ENCODE data around the gene SUSD1. TPM values are rescaled to one million over a fixed set of nuclear protein-coding genes. Genes with fewer than 3 reads are reported as not detected.

The SUSD1 gene
- total RNA-seq, 1 experiment from 2014 or later: 7.4 TPM

- Histone ChIP-seq H2AFZ (ENCODE audit: low read length) (no peak overlapping the region), H3K4me3 (ENCODE audit: low read length) (no peak overlapping the region), H3K9me2 (replicated peaks; ENCODE audit: low read length) (no peaks in the 10 kb centered on the region), H3K27me3 (ENCODE audit: low read length) (no peaks in the 10 kb centered on the region), H3K79me2 (ENCODE audit: low read length) (no peaks in the 10 kb centered on the region), H3K9ac (ENCODE audit: low read length) (no peak overlapping the region), H4K20me1 (ENCODE audit: low read length) (no peaks in the 10 kb centered on the region), H3K4me1 (ENCODE audit: insufficient read depth, low read length) (peaks cover 46% of the 10 kb centered on the region), H3K36me3 (ENCODE audit: low read depth, low read length) (peaks cover 10% of the 10 kb centered on the region; the same call in 1 of the 2 replicates), H3K27ac (ENCODE audit: low read length) (no peak overlapping the region), H3F3A (ENCODE audit: low read length, unreplicated experiment) (peaks cover 6% of the 10 kb centered on the region), H3K4me2 (ENCODE audit: low read length) (no peak overlapping the region), H3K9me3 (ENCODE audit: low read length) (peaks cover 7% of the 10 kb centered on the region; the same call in 1 of the 2 replicates)
- DNase-seq (no peak), ATAC-seq (no peak)
- BruUV-seq (replicated peaks): no TSS peak
- ChIA-PET CTCF (no interaction called here), POLR2A (ENCODE audit: unreplicated experiment) (no interaction called here)
- TF ChIP-seq EZH2phosphoT487 (IDR thresholded peaks at IDR 0.05; ENCODE audit: borderline replicate concordance, low read length): no peak
- TF ChIP-seq CTCF (conservative IDR thresholded peaks at IDR 0.05; ENCODE audit: low read depth, low read length): no peak
- no peak for TF ChIP-seq EZH2 (IDR thresholded peaks at IDR 0.05; ENCODE audit: low read length, unreplicated experiment)
- intact Hi-C loops (cut with micrococcal nuclease): no loop called here
These were observed 130.2 kb downstream of the SUSD1 start for GRCh38 chr9:112044881-112045280.

- intact Hi-C loops (cut with micrococcal nuclease): no loop called here
- H3K4me1 ChIP-seq (ENCODE audit: insufficient read depth, low read length): peaks cover 46% of the 10 kb centered on the region
- no peaks in the 10 kb centered on the region for H3K9me2 ChIP-seq (replicated peaks; ENCODE audit: low read length)
- H3F3A ChIP-seq (ENCODE audit: low read length, unreplicated experiment): peaks cover 6% of the 10 kb centered on the region
- no TSS peak for BruUV-seq (replicated peaks)
- H3K36me3 ChIP-seq (ENCODE audit: low read depth, low read length): peaks cover 10% of the 10 kb centered on the region; the same call in 1 of the 2 replicates
- no peaks in the 10 kb centered on the region for H3K79me2 ChIP-seq (ENCODE audit: low read length)
- H3K9ac ChIP-seq (ENCODE audit: low read length): no peak overlapping the region
- H3K27me3 ChIP-seq (ENCODE audit: low read length): no peaks in the 10 kb centered on the region
- H3K4me3 ChIP-seq (ENCODE audit: low read length): no peak overlapping the region
- H3K27ac ChIP-seq (ENCODE audit: low read length): no peak overlapping the region
- peaks cover 7% of the 10 kb centered on the region; the same call in 1 of the 2 replicates for H3K9me3 ChIP-seq (ENCODE audit: low read length)
- no peak for TF ChIP-seq CTCF (conservative IDR thresholded peaks at IDR 0.05; ENCODE audit: low read depth, low read length)
- no peak for TF ChIP-seq EZH2phosphoT487 (IDR thresholded peaks at IDR 0.05; ENCODE audit: borderline replicate concordance, low read length)
- no peak for TF ChIP-seq EZH2 (IDR thresholded peaks at IDR 0.05; ENCODE audit: low read length, unreplicated experiment)
- H3K4me2 ChIP-seq (ENCODE audit: low read length): no peak overlapping the region
- no peak overlapping the region for H2AFZ ChIP-seq (ENCODE audit: low read length)
- CTCF ChIA-PET: no interaction called here
- DNase-seq: no peak
- ATAC-seq: no peak
- POLR2A ChIA-PET (ENCODE audit: unreplicated experiment): no interaction called here
- no peaks in the 10 kb centered on the region for H4K20me1 ChIP-seq (ENCODE audit: low read length)
These were observed 130.9 kb downstream of the SUSD1 start for GRCh38 chr9:112044186-112044585.

GRCh38 chr9:112043423-112043822, 131.7 kb downstream of the SUSD1 start:
- H3K79me2 ChIP-seq (ENCODE audit: low read length): no peaks in the 10 kb centered on the region
- no peak overlapping the region for H2AFZ ChIP-seq (ENCODE audit: low read length)
- H3K9ac ChIP-seq (ENCODE audit: low read length): no peak overlapping the region
- ChIA-PET CTCF (no interaction called here), POLR2A (ENCODE audit: unreplicated experiment) (no interaction called here)
- no peaks in the 10 kb centered on the region for H3K27me3 ChIP-seq (ENCODE audit: low read length)
- no peak overlapping the region for H3K4me3 ChIP-seq (ENCODE audit: low read length)
- H3F3A ChIP-seq (ENCODE audit: low read length, unreplicated experiment): peaks cover 6% of the 10 kb centered on the region
- ATAC-seq (no peak), DNase-seq (no peak)
- no peak overlapping the region for H3K4me2 ChIP-seq (ENCODE audit: low read length)
- peak overlapping the region; percentile 86 for H3K27ac ChIP-seq (ENCODE audit: low read length)
- no TSS peak for BruUV-seq (replicated peaks)
- TF ChIP-seq EZH2 (IDR thresholded peaks at IDR 0.05; ENCODE audit: low read length, unreplicated experiment) (no peak), CTCF (conservative IDR thresholded peaks at IDR 0.05; ENCODE audit: low read depth, low read length) (no peak), EZH2phosphoT487 (IDR thresholded peaks at IDR 0.05; ENCODE audit: borderline replicate concordance, low read length) (no peak)
- H3K36me3 ChIP-seq (ENCODE audit: low read depth, low read length): peaks cover 10% of the 10 kb centered on the region; the same call in 1 of the 2 replicates
- no peaks in the 10 kb centered on the region for H3K9me2 ChIP-seq (replicated peaks; ENCODE audit: low read length)
- H3K4me1 ChIP-seq (ENCODE audit: insufficient read depth, low read length): peaks cover 46% of the 10 kb centered on the region
- H3K9me3 ChIP-seq (ENCODE audit: low read length): peaks cover 7% of the 10 kb centered on the region; the same call in 1 of the 2 replicates
- no peaks in the 10 kb centered on the region for H4K20me1 ChIP-seq (ENCODE audit: low read length)
- intact Hi-C loops (cut with micrococcal nuclease): no loop called here

All from PC-3 (cell line).